ENCODE measurements around the gene SERGEF. TPM values are rescaled to one million over a fixed set of nuclear protein-coding genes. Genes with fewer than 3 reads are reported as not detected.
A peak's percentile ranks its signal among the peaks of the same experiment; 100 is the strongest.

SERGEF gene
- total and polyA plus RNA-seq, 2 experiments from 2014 or later = 18.3 to 23.2 TPM

- 24 to 28% methylated on average over 9 of the region's 9 CpGs for WGBS, 2 experiments (ENCODE audit: low coverage in 1 of 2, low lambda C conversion rate in 2 of 2, missing lambda C conversion rate in 2 of 2)
Observed at GRCh38 chr11:17828311-17828751, 184.5 kb downstream of the SERGEF start.

GRCh38 chr11:17827006-17827405 lies 185.8 kb downstream of the SERGEF start:
- H3K9me3 ChIP-seq (ENCODE audit: low read depth) = no peaks in the 10 kb centered on the region
- in situ Hi-C loops (cut with MboI) = no loop called here
- no peak overlapping the region for H2AFZ ChIP-seq
- no peaks in the 10 kb centered on the region for H4K20me1 ChIP-seq (ENCODE audit: insufficient read depth)
- no peaks in the 10 kb centered on the region for H3K27me3 ChIP-seq (replicated peaks; ENCODE audit: insufficient read depth)
- H3F3A ChIP-seq (ENCODE audit: insufficient read depth) = peaks cover 9% of the 10 kb centered on the region
- no peak overlapping the region for H3K4me2 ChIP-seq (ENCODE audit: unreplicated experiment)
- no peak for DNase-seq
- TF ChIP-seq EZH2phosphoT487 (IDR thresholded peaks at IDR 0.05; ENCODE audit: insufficient read depth, low read depth) (no peak), EZH2 (IDR thresholded peaks at IDR 0.05; ENCODE audit: insufficient read depth, poor library complexity, severe bottlenecking) (no peak)
- WGBS, 2 experiments (ENCODE audit: low coverage in 1 of 2, low lambda C conversion rate in 2 of 2, missing lambda C conversion rate in 2 of 2) = 94 to 96% methylated on average over 5 of the region's 5 CpGs
- H3K4me3 ChIP-seq = no peak overlapping the region
- H3K4me1 ChIP-seq (ENCODE audit: insufficient read depth) = peaks cover 13% of the 10 kb centered on the region
- H3K9ac ChIP-seq = no peak overlapping the region
- no peaks in the 10 kb centered on the region for H3K36me3 ChIP-seq (ENCODE audit: low read depth)
- no peaks in the 10 kb centered on the region for H3K9me2 ChIP-seq (ENCODE audit: insufficient read depth)
- H3K27ac ChIP-seq = no peak overlapping the region
- H3K79me2 ChIP-seq (ENCODE audit: insufficient read depth) = no peaks in the 10 kb centered on the region

More at GRCh38 chr11:17828311-17828751, 184.5 kb downstream of the SERGEF start:
- in situ Hi-C loops (cut with MboI) = no loop called here
- peaks cover 5% of the 10 kb centered on the region; the same call in 1 of the 2 replicates for H3K4me1 ChIP-seq (ENCODE audit: insufficient read depth)
- H3K4me2 ChIP-seq (ENCODE audit: unreplicated experiment) = no peak overlapping the region
- no peaks in the 10 kb centered on the region for H4K20me1 ChIP-seq (ENCODE audit: insufficient read depth)
- no peaks in the 10 kb centered on the region; the same call in 1 of the 2 replicates for H3F3A ChIP-seq (ENCODE audit: insufficient read depth)
- H3K36me3 ChIP-seq (ENCODE audit: low read depth) = no peaks in the 10 kb centered on the region
- H2AFZ ChIP-seq = no peak overlapping the region
- H3K9me2 ChIP-seq (ENCODE audit: insufficient read depth) = no peaks in the 10 kb centered on the region
- no peak overlapping the region for H3K9ac ChIP-seq
- H3K27me3 ChIP-seq (replicated peaks; ENCODE audit: insufficient read depth) = no peaks in the 10 kb centered on the region
- DNase-seq = peak; percentile 80
- H3K4me3 ChIP-seq = no peak overlapping the region
- no peaks in the 10 kb centered on the region for H3K79me2 ChIP-seq (ENCODE audit: insufficient read depth)
- no peak overlapping the region for H3K27ac ChIP-seq
- H3K9me3 ChIP-seq (ENCODE audit: low read depth) = no peaks in the 10 kb centered on the region
- TF ChIP-seq EZH2 (IDR thresholded peaks at IDR 0.05; ENCODE audit: insufficient read depth, poor library complexity, severe bottlenecking) = no peak
- TF ChIP-seq EZH2phosphoT487 (IDR thresholded peaks at IDR 0.05; ENCODE audit: insufficient read depth, low read depth) = no peak

GRCh38 chr11:17822401-17822781 lies 190.5 kb downstream of the SERGEF start:
- Histone ChIP-seq H2AFZ (no peak overlapping the region), H3K9me2 (ENCODE audit: insufficient read depth) (no peaks in the 10 kb centered on the region), H3K27ac (peak overlapping the region; percentile 43), H3F3A (ENCODE audit: insufficient read depth) (peaks cover 14% of the 10 kb centered on the region), H4K20me1 (ENCODE audit: insufficient read depth) (no peaks in the 10 kb centered on the region), H3K4me3 (no peak overlapping the region), H3K9me3 (ENCODE audit: low read depth) (no peaks in the 10 kb centered on the region), H3K36me3 (ENCODE audit: low read depth) (no peaks in the 10 kb centered on the region), H3K79me2 (ENCODE audit: insufficient read depth) (no peaks in the 10 kb centered on the region), H3K4me1 (ENCODE audit: insufficient read depth) (peaks cover 14% of the 10 kb centered on the region), H3K4me2 (ENCODE audit: unreplicated experiment) (peak overlapping the region; percentile 16), H3K9ac (no peak overlapping the region), H3K27me3 (replicated peaks; ENCODE audit: insufficient read depth) (no peaks in the 10 kb centered on the region)
- peak; percentile 9 for DNase-seq
- 71% methylated on average over 5 of the region's 5 CpGs for WGBS, 2 experiments (ENCODE audit: low coverage in 1 of 2, low lambda C conversion rate in 2 of 2, missing lambda C conversion rate in 2 of 2)
- TF ChIP-seq EZH2phosphoT487 (IDR thresholded peaks at IDR 0.05; ENCODE audit: insufficient read depth, low read depth) (no peak), EZH2 (IDR thresholded peaks at IDR 0.05; ENCODE audit: insufficient read depth, poor library complexity, severe bottlenecking) (no peak)
- in situ Hi-C loops (cut with MboI) = no loop called here

- Histone ChIP-seq H4K20me1 (ENCODE audit: insufficient read depth) (no peaks in the 10 kb centered on the region), H3K4me1 (ENCODE audit: insufficient read depth) (peaks cover 14% of the 10 kb centered on the region), H3K4me2 (ENCODE audit: unreplicated experiment) (peak overlapping the region; percentile 16), H3K4me3 (no peak overlapping the region), H3K27me3 (replicated peaks; ENCODE audit: insufficient read depth) (no peaks in the 10 kb centered on the region), H3K9me2 (ENCODE audit: insufficient read depth) (no peaks in the 10 kb centered on the region), H3K27ac (peak overlapping the region; percentile 43), H2AFZ (no peak overlapping the region), H3K9ac (0 out of 2 replicates have a peak overlapping the region, but pooled peaks have one; percentile 19), H3F3A (ENCODE audit: insufficient read depth) (peaks cover 14% of the 10 kb centered on the region), H3K36me3 (ENCODE audit: low read depth) (no peaks in the 10 kb centered on the region), H3K79me2 (ENCODE audit: insufficient read depth) (no peaks in the 10 kb centered on the region), H3K9me3 (ENCODE audit: low read depth) (no peaks in the 10 kb centered on the region)
- TF ChIP-seq EZH2phosphoT487 (IDR thresholded peaks at IDR 0.05; ENCODE audit: insufficient read depth, low read depth) (no peak), EZH2 (IDR thresholded peaks at IDR 0.05; ENCODE audit: insufficient read depth, poor library complexity, severe bottlenecking) (no peak)
- in situ Hi-C loops (cut with MboI) = no loop called here
- peak; percentile 83 for DNase-seq
- 65 to 74% methylated on average over 4 of the region's 4 CpGs for WGBS, 2 experiments (ENCODE audit: low coverage in 1 of 2, low lambda C conversion rate in 2 of 2, missing lambda C conversion rate in 2 of 2)
Observed at GRCh38 chr11:17821648-17822400, 191.0 kb downstream of the SERGEF start.
